Osteoblast (primary cell): ENCODE results near the gene BARX2. TPM values are rescaled to one million over a fixed set of nuclear protein-coding genes. Genes with fewer than 3 reads are reported as not detected.

Experiments used
- DNase-seq: peaks from one replicate; pipeline ENCODE4 v3.0.0; 2011; ENCODE audit warnings: low spot score, mixed read lengths; ENCODE audit not compliant: insufficient read length; ENCODE audit errors: missing footprints
- H2AFZ ChIP-seq: 2 replicates; pipeline ENCODE4 v1.6.0; 2011; ENCODE audit warnings: mild to moderate bottlenecking, low read length
- H3K27ac ChIP-seq: 2 replicates; pipeline ENCODE4 v1.5.1; 2011; ENCODE audit warnings: mild to moderate bottlenecking, low read depth, low read length, moderate library complexity
- H3K27me3 ChIP-seq: 2 replicates; pipeline ENCODE4 v1.6.0; 2012; ENCODE audit warnings: mild to moderate bottlenecking, control low read depth, inconsistent platforms, low read length, moderate library complexity; ENCODE audit not compliant: insufficient read depth
- H3K36me3 ChIP-seq: 2 replicates; pipeline ENCODE4 v1.5.1; 2011; ENCODE audit warnings: mild to moderate bottlenecking, low read length, control low read depth, moderate library complexity; ENCODE audit not compliant: insufficient read depth
- H3K4me1 ChIP-seq: 2 replicates; pipeline ENCODE4 v1.5.1; 2011; ENCODE audit warnings: mild to moderate bottlenecking, low read length, control low read depth, moderate library complexity; ENCODE audit not compliant: insufficient read depth
- H3K4me2 ChIP-seq: 2 replicates; pipeline ENCODE4 v1.6.0; 2011; ENCODE audit warnings: mild to moderate bottlenecking, low read length; ENCODE audit not compliant: insufficient read depth
- H3K4me3 ChIP-seq: fragments of 200-600 bp; sonication (generic); 3 replicates; pipeline ENCODE4 v1.5.1; 2012; ENCODE audit warnings: mild to moderate bottlenecking, low read length, inconsistent platforms; ENCODE audit not compliant: insufficient read depth
- H3K79me2 ChIP-seq: 2 replicates; pipeline ENCODE4 v1.6.0; 2012; ENCODE audit warnings: mild to moderate bottlenecking, low read length, control low read depth, inconsistent platforms; ENCODE audit not compliant: insufficient read depth
- H3K9me3 ChIP-seq: 2 replicates; pipeline ENCODE4 v1.5.1; 2011; ENCODE audit warnings: low read depth, low read length, control low read depth
- H4K20me1 ChIP-seq: 2 replicates; pipeline ENCODE4 v1.6.0; 2012; ENCODE audit warnings: mild to moderate bottlenecking, low read length, control low read depth; ENCODE audit not compliant: insufficient read depth
- total RNA-seq: library from RNA; depleted of rRNA; stranded (reverse); fragments of >200 nt; gene quantifications from 2 replicates; pipeline ENCODE4 v1.2.3, GENCODE V29; 2012
- TF ChIP-seq, protein P1 (sequence below): IDR thresholded peaks from 2 replicates; pipeline ENCODE4 v1.5.1; 2011; ENCODE audit warnings: mild to moderate bottlenecking, low read depth, low read length, moderate library complexity; ENCODE audit errors: extremely low read depth

BARX2 gene
- total RNA-seq, 1 donor: not detected

- no peaks in the 10 kb centered on the region for H3K36me3 ChIP-seq
- no peak for DNase-seq
- no peak overlapping the region for H2AFZ ChIP-seq
- no peaks in the 10 kb centered on the region for H3K27me3 ChIP-seq
- H3K4me1 ChIP-seq: no peaks in the 10 kb centered on the region
- H4K20me1 ChIP-seq: no peaks in the 10 kb centered on the region
- H3K4me3 ChIP-seq: no peak overlapping the region
- TF ChIP-seq, protein P1, sequence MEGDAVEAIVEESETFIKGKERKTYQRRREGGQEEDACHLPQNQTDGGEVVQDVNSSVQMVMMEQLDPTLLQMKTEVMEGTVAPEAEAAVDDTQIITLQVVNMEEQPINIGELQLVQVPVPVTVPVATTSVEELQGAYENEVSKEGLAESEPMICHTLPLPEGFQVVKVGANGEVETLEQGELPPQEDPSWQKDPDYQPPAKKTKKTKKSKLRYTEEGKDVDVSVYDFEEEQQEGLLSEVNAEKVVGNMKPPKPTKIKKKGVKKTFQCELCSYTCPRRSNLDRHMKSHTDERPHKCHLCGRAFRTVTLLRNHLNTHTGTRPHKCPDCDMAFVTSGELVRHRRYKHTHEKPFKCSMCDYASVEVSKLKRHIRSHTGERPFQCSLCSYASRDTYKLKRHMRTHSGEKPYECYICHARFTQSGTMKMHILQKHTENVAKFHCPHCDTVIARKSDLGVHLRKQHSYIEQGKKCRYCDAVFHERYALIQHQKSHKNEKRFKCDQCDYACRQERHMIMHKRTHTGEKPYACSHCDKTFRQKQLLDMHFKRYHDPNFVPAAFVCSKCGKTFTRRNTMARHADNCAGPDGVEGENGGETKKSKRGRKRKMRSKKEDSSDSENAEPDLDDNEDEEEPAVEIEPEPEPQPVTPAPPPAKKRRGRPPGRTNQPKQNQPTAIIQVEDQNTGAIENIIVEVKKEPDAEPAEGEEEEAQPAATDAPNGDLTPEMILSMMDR: no peak
- H3K79me2 ChIP-seq: no peaks in the 10 kb centered on the region
- H3K4me2 ChIP-seq: no peak overlapping the region
- H3K9me3 ChIP-seq: no peaks in the 10 kb centered on the region
- no peak overlapping the region for H3K27ac ChIP-seq
These were observed 20.2 kb downstream of the BARX2 start for GRCh38 chr11:129395883-129396282.

DNA sequence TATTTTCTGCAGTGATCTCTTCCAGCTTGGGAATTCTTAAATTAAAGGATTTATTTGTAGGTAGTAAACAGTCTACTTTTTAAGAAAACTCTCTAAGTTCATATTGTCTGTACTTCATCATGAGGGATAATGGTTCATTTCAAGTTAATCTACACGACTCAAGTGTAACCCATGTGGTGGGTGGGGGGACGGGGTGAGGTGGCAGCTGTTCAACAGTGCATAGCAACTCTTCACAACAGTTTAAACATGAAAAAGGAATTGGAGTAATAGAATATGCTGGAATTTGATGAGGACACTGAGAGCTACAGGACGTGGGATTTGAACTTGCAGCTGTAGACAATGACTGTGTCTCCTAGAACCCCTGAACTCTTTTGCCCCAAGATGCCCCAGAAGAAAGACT is 20.8 kb downstream of the BARX2 start:
- no peak overlapping the region for H3K27ac ChIP-seq
- no peaks in the 10 kb centered on the region for H3K36me3 ChIP-seq
- no peak overlapping the region for H3K4me2 ChIP-seq
- no peaks in the 10 kb centered on the region for H3K4me1 ChIP-seq
- DNase-seq: no peak
- no peaks in the 10 kb centered on the region for H3K9me3 ChIP-seq
- TF ChIP-seq, protein P1: no peak
- H3K4me3 ChIP-seq: no peak overlapping the region
- no peaks in the 10 kb centered on the region for H3K27me3 ChIP-seq
- H4K20me1 ChIP-seq: no peaks in the 10 kb centered on the region
- no peaks in the 10 kb centered on the region for H3K79me2 ChIP-seq
- no peak overlapping the region for H2AFZ ChIP-seq

GRCh38 chr11:129402206-129403171 is 26.8 kb downstream of the BARX2 start:
- Histone ChIP-seq H3K4me3 (no peak overlapping the region), H3K27ac (no peak overlapping the region), H2AFZ (no peak overlapping the region), H3K4me1 (no peaks in the 10 kb centered on the region), H3K4me2 (no peak overlapping the region), H3K9me3 (no peaks in the 10 kb centered on the region), H3K27me3 (no peaks in the 10 kb centered on the region), H3K79me2 (no peaks in the 10 kb centered on the region), H3K36me3 (no peaks in the 10 kb centered on the region), H4K20me1 (no peaks in the 10 kb centered on the region)
- no peak for DNase-seq
- TF ChIP-seq, protein P1: no peak

GRCh38 chr11:129404731-129405130 is 29.1 kb downstream of the BARX2 start:
- Histone ChIP-seq H3K27ac (no peak overlapping the region), H4K20me1 (no peaks in the 10 kb centered on the region), H3K4me1 (no peaks in the 10 kb centered on the region), H3K4me3 (no peak overlapping the region), H3K4me2 (no peak overlapping the region), H3K79me2 (no peaks in the 10 kb centered on the region), H3K36me3 (no peaks in the 10 kb centered on the region), H3K9me3 (no peaks in the 10 kb centered on the region), H3K27me3 (no peaks in the 10 kb centered on the region), H2AFZ (no peak overlapping the region)
- no peak for DNase-seq
- TF ChIP-seq, protein P1: no peak
